Measurements from ENCODE around the gene NECAB2.

GRCh38 chr16:83968891-83969649 lies 1.0 kb downstream of the NECAB2 start:
- TF ChIP-seq POLR2A (IDR thresholded peaks at IDR 0.05) (no peak), CTCF (IDR thresholded peaks at IDR 0.05) (no peak), EP300 (IDR thresholded peaks at IDR 0.05) (no peak)

Measured in suprapubic skin (tissue), 3 donors.